ENCODE results near the gene KRT1.
A peak's percentile ranks its signal among the peaks of the same experiment; 100 is the strongest.

Gene KRT1

DNA sequence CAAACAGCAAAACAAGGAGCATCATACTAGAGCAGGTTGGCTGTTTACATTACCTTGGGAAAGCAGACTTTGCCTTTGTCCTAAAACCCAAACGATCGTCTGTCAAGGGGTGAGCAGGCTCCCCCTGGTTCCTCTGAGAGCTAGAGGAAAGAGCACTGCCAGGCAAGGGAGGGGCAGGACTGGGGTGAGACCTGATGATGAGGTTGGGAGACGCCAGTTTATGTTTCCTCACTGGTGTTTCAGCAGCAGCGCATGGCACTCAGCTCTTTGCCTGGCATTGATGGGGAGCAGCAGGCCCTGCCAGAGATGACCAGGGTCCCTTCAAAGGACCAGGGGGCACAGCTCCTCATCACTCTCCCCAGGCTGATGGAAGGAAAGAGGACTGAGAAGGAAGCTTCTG is 20.3 kb downstream of the KRT1 start:
- DNase-seq (ENCODE audit: low spot score): no peak

GRCh38 chr12:52659395-52659794 is 20.8 kb downstream of the KRT1 start:
- no peak for DNase-seq (ENCODE audit: low spot score)

DNA sequence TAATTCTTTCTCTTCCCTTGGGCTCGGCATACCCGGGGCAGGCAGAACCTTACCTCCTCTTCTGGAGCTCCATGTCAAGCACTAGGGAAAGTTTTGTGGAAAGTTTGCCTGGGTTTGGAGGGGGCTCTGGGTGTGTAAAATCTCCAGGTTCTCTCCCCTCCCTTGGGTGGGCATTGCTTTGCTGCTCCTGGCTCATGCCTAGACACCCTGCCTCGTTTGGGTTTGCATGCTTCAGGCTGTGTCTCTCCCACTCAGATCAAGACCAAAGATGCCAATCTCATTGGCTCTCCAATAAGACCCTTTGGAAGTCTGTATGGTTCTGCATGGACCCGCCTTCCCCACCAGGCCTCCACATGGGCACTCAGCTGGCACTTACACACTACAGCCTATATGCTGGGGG is 22.0 kb downstream of the KRT1 start:
- DNase-seq (ENCODE audit: low spot score): no peak

DNA sequence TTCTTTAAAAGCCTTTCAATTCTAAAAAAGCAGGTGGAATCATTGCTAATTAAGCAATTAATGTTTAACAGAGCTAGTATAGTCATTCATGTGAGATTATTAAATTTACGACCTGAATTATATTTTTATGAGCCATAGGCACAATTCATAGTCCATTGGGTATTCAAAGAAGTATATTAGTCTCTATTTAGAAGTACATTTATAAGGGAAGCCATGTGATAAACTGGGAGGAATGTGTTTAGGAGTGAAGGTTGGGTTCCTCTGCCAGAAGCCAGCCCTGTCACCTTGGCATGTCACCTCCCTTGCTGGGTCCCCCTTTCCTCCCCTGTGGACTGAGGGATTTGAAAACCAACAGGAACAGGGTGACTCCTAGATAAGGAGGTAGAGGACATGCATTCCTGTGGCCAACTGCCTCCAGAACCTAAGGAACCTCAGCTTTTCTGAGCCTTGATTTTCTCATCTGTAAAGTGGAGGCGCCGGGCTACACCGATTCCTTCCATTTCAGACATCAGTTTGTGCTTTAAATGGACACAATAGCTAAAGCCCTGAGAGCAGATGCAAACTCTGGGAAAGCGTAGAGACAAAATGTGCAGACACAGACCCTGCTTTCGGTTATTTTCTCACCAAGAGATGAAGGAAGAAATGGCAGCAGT is 22.8 kb downstream of the KRT1 start:
- DNase-seq (ENCODE audit: low spot score): no peak

- DNase-seq (ENCODE audit: low spot score): no peak
Observed at GRCh38 chr12:52656616-52657015, 23.6 kb downstream of the KRT1 start.

- DNase-seq (ENCODE audit: low spot score): no peak
Observed at GRCh38 chr12:52655720-52656124, 24.5 kb downstream of the KRT1 start.

DNA sequence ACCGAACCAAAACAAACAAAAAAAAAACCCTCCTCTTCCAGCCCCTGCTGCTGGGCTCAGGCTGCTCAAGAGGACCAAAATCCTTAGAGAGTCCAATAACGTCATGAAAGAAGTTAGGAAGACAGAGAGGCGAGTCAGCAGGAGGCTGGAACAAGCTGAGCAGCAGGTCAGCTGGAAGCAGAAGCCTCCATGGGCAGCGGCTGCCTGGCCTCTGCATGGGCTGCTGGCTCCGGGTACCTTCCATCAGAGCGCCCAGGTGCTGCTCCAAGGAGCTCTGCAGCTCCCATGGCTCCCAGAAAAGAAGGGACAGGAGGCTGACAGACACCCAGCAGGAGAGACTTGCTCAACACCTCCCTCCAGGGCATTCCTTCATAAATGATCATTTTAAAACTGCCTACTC is 25.0 kb downstream of the KRT1 start:
- DNase-seq (ENCODE audit: low spot score): no peak

GRCh38 chr12:52651726-52652261 is 28.4 kb downstream of the KRT1 start, which contains the start of gene KRT2:
Gene KRT2, minus strand, starts transcription at chr12:52652211. Its CDS starts 69 bp downstream, at chr12:52652142.
- no peak for DNase-seq (ENCODE audit: low spot score)

- peak; percentile 9 for DNase-seq (ENCODE audit: low spot score)
Observed at GRCh38 chr12:52650520-52651081, 29.6 kb downstream of the KRT1 start.

- no peak for DNase-seq (ENCODE audit: low spot score)
Observed at GRCh38 chr12:52649066-52649465, 31.1 kb downstream of the KRT1 start.

- DNase-seq (ENCODE audit: low spot score): no peak
Observed at GRCh38 chr12:52648012-52648550, 32.1 kb downstream of the KRT1 start.

GRCh38 chr12:52647601-52648000 is 32.6 kb downstream of the KRT1 start:
- DNase-seq (ENCODE audit: low spot score): no peak

- DNase-seq (ENCODE audit: low spot score): no peak
Observed at GRCh38 chr12:52646613-52647012, 33.6 kb downstream of the KRT1 start.

GRCh38 chr12:52645982-52646381 is 34.2 kb downstream of the KRT1 start:
- DNase-seq (ENCODE audit: low spot score): no peak

DNA sequence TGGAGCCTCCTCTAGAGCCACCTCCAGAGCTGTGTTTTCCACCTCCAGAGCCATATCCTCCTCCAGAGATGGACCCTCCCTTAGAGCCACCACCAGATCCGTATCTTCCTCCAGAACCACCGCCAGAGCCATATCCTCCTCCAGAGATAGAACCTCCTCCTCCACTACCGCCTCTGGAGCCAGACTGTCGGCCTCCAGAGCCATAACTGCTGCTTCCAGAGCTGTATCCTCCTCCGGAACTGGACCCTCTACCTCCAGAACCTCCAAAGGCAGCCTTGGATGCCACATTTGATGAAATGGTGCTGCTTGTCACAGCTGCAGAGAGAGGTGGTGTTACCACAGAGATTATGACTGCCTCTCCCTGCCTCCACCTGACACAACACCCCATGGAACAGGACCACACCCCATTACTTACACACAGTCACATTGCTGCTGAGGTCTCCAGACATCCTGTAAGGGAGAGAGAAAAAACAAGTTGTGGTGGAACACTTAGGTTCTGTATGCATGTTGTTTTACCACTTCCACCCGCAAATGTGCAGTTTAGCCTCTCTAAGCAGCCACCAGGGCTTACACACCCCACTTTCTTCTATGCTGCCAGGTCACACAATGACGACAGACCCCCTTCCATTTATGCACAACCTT is 35.0 kb downstream of the KRT1 start:
- DNase-seq (ENCODE audit: low spot score): no peak

DNA sequence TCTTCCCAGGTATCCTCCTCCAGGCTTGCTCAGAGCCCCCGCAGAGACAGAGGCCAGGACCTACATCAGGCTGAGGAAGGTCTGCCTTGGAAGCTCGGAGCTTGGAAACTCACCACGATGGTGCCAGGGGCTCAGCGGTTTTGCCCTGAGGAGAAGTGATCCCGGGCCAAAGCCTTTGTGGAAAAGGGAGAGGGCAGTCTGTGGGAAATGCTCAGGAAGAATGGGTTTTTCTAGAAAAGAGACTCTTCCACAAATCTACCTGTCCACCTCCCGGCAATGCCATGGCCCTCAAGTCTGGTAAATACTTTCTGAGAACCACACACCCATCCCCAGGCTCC is 36.2 kb downstream of the KRT1 start:
- DNase-seq (ENCODE audit: low spot score): no peak

DNA sequence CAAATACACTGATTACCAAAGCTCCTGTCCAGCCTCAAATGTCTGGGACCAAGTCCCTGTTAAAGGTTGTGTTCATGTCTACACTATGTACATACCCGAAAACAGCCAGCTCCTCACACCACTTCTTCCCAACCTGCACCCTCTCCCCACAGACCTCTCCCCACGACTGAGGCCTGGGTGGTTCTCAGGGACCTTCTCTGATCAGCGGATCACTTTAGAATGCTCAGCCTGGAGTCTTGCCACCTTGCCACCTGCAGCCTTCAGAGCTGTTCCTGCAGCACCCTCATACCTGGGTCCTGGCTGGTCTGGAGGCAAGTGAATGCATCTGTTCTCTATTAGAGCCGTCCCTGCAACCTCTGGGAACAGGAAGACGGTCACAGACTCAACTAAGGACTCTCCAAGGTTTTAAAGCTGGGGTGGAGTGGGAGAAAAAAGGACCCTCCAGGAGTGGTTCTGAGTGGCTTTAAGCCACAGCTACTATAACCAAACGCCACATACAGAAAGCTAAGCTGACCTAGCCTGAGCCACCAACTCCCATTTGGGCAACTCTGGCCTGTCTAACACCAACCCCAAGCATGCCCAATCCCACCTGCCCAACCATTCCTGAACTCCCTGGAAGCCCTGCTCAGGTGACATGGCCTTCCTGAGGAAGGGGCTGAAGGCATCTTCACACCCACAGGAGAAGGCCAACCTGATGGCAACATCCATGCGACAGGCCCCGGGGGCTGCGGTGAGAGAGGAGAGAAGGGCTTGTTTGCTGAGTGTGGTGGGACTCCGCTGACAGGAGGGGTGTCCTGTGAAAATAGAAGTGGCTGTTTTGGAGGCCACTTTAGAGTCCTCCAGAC is 36.8 kb downstream of the KRT1 start:
- DNase-seq (ENCODE audit: low spot score): no peak

- DNase-seq (ENCODE audit: low spot score): no peak
Observed at GRCh38 chr12:52641468-52641867, 38.7 kb downstream of the KRT1 start.

DNA sequence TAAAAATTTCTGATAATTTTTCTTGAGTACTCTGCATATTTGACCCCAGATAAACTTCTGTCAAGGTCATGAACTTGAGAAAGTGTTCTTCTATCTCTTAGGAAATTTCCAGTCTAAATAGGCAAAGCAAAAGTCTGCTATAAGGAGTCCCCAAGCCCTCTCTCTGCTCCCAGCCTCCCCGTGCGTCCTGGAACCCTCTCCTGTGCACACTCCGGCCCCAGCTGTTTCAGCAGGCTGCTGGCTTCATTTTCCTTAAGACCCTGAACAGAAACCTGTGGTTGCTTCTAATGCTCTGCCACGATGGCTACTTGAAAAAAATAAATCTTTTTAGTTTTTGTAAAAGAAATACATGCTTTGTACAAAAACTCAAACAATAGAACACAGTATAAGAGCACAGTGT is 42.9 kb downstream of the KRT1 start:
- no peak for DNase-seq (ENCODE audit: low spot score)

DNA sequence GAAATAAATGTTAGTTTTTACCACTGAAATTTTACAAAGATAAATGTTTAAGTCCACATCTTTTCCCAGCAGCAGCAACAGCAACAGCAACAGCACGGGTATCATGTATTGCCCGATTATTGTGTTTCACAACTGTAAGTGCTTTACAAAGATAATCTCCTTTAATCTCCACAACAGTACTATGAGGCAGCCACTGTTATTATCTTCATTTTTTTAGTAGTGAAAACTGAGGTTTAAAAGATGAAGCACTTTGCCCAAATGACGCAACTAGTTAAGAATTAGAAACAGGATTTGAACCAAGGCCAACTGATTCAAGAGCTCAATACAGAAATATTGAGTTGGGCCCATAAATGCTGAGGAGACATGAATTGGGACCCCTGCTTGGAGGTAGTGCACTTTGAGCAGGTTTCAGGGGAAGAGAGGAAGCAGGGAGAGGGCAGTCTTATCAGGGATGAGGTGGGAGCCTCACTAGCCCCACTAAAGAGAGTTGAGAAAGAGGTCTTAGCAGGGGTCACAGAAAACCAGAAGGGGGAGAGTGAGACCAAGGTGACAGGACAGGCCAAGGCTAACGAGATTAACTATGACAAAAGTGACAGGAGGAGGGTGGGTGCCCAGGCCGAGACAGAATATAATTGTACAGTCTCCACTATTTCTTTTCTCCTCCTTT is 43.5 kb downstream of the KRT1 start:
- DNase-seq (ENCODE audit: low spot score): no peak

- no peak for DNase-seq (ENCODE audit: low spot score)
Observed at GRCh38 chr12:52636189-52636588, 44.0 kb downstream of the KRT1 start.

Data from AG08395 (cell line).